HG02981 (cell line): ENCODE data around the gene HMGB4.

Experiments used
- ATAC-seq: cut with Tn5 transposase; IDR thresholded peaks from one replicate; pipeline ENCODE4 v1.9.1; 2021; ENCODE audit warnings: mild to moderate bottlenecking, moderate library complexity; ENCODE audit not compliant: unreplicated experiment

HMGB4 gene

GRCh38 chr1:33846861-33847260, 17.0 kb upstream of the HMGB4 start:
- ATAC-seq: no peak

DNA sequence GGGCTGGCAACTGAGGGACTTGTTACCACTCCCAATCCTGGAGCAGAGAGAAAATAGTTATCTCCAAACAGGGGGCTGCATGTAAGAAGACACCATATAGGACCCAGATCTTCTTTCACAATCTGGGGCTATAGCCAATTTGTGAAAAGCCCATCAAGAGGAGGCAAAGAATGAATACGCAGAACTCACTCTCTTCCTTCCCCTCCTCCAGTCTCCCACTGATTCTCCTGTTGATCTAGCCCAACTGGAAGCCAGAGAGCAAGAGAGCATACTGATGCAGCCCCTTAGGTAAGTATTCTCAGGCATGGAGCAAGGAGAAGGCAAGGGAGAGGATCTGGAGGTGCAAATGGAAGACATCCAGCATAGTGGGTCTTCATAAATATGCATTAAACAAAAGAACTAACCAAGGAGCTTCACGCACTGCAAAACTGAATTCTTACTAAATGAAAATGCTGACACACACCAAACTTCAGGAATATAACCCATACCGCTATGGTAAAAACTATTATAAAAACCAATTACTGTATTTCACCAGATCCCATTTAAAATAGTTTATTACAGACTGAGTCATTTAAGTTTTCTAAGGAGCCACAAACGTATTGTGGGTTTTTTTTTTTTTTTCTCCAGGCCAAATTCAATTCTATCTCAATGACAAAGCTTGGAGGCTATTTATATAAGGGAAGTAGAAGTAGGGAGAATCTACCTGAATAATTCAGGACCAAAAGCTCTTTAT, 15.5 kb upstream of the HMGB4 start:
- ATAC-seq: no peak

- no peak for ATAC-seq
Observed at GRCh38 chr1:33849211-33849610, 14.7 kb upstream of the HMGB4 start.

DNA sequence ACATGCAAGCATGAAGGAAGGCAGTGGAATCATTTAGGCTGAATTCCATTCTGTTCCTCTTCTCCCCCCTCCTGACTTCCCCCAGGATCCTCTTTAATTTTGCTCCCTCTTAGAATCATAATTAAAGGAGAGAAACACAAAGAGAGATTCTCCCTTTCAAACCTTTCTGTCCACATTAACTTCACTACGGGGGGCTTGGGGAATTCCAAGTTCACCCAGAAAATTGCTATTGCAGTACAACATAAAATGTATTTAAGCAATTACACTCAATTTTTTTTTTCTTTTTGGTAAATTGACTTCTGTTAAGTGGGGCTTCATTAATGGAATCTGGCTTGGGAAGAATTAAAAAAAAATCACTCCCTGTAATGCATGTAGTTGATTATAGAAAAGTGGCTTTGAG, 13.4 kb upstream of the HMGB4 start:
- no peak for ATAC-seq

GRCh38 chr1:33852711-33853110, 11.2 kb upstream of the HMGB4 start:
- ATAC-seq: no peak

- no peak for ATAC-seq
Observed at GRCh38 chr1:33853431-33853830, 10.4 kb upstream of the HMGB4 start.

DNA sequence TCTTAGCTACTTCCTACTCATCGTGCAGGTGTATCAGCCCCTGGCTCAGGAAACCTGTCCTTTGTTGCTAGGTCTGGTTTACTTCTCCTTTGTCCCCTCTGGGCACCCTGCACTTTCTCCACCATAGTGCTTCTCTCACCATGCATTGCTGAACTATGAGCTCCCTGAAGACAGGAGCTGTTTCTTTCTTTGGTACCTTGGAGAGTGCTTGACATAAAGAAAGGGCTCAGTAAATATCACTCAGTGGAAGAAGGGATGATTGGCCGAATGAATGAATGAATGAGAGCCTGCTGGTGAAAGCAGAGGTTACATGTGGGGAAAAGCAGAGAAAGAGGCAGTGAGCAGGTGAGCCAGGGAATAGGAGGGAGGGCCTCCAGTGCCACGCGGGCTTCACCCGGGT, 9.8 kb upstream of the HMGB4 start:
- no peak for ATAC-seq

DNA sequence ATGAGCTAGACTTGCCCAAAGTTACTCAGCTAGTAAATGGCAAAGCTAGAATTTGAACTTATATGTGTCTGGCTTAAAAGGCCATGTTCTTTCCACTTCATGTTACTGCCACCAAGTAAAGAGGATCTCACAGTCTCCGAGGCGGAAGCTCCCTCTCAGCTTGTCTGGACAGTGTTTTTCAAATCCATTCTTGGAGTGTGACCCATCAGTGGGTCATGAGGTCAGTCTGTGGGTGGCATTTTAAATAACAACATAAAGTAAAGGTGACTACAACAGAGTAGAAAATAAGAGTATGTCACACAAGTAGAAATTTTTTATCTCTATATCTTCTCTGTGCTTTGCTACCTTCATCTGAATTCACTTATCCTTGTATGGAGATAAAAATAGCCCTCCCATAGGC, 3.2 kb upstream of the HMGB4 start:
- no peak for ATAC-seq

DNA sequence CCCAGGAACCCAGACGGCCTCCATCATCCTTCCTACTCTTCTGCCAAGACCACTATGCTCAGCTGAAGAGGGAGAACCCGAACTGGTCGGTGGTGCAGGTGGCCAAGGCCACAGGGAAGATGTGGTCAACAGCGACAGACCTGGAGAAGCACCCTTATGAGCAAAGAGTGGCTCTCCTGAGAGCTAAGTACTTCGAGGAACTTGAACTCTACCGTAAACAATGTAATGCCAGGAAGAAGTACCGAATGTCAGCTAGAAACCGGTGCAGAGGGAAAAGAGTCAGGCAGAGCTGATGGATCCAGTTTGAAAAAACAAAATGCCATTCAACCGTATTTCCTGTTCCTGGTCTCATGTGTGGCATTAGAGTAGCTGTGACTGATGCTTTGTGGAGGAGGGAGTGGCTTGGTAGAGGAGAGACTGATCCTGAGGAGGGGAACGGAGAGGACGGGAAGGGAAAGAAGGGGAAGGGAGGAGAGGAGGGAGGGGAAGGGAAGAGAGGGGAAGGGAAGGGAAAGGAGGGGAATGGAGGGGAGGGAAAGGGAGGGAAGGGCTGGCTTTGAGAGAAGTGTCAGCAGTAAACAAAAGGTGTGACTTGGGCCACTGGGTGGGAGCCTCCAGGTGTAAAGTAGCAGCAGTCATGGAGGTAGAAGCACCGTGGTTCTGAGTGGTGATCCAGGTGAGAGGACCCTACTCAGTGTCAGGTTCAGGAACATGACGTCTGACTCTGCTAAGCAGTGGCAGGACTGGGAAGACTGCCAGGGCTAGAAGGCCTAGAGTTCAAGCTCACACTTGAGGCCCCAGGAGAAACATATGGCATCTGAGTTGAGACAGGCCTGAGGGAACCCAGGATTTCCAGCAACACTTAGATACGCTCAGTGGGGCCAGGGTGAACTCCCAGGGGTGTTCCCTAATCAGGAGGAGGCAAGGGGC, 846 bp downstream of the HMGB4 start:
- no peak for ATAC-seq

- no peak for ATAC-seq
Observed at GRCh38 chr1:33866281-33866680, 2.4 kb downstream of the HMGB4 start.

DNA sequence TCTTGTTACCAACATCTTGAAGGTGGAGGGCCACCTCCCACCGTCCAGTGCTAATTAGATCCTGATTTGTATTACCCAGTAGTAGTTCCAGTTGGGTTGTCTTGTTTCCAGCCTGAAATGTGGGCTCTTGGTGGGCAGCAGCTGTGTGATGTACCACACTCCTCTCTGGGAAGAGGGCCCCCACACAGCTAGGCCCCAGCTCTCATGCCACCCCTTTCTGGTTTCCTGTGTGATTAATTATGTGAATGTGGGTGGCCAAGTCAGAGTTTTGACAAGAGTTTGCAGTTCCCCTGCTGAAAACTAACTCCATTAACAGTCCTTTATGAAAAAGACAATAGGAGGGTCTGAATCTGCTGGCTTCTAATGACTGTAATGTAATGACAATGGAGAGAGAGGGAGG, 3.8 kb downstream of the HMGB4 start:
- no peak for ATAC-seq

DNA sequence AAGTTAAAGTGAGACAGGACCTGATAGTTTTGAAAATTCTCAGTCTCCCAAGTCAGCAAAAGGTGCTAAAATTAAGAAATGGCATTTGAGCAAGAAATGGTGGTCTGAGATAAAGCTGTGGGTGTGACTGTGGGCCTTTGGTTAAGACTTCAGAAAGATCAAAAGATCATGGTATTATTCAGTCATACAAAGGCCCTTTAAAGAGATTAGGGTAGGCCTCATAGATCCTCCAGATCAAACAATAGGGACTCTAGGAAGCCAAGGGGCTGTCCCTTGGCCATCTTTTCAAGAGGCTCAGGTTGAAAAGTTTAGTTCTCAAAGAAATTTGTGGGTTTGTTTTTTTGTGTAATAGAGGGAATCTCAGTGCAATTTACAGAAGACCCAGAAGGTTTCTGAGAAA, 8.4 kb downstream of the HMGB4 start:
- no peak for ATAC-seq

DNA sequence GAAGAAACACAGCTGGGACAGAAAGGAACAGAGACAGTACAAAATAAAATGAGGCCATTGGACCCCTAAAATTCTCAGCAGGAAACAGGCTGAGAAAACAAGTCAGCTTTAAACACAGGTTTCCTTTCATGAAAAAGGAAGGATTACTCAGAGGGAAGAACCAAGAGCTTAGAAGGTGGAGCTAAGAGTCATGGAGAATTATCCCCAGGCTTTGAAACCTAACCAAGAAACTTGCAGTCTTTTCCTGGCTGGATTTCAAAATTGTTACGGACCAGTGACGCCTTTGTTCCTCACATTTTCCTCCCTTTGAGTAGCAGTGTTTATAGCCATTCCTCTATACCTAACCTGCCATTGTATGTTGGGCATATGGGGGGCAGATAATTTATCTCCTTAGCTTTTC, 8.8 kb downstream of the HMGB4 start:
- ATAC-seq: no peak

- no peak for ATAC-seq
Observed at GRCh38 chr1:33874636-33875035, 10.8 kb downstream of the HMGB4 start.

GRCh38 chr1:33875862-33876261, 12.0 kb downstream of the HMGB4 start:
- no peak for ATAC-seq

GRCh38 chr1:33876970-33877650, 13.2 kb downstream of the HMGB4 start:
- no peak for ATAC-seq

DNA sequence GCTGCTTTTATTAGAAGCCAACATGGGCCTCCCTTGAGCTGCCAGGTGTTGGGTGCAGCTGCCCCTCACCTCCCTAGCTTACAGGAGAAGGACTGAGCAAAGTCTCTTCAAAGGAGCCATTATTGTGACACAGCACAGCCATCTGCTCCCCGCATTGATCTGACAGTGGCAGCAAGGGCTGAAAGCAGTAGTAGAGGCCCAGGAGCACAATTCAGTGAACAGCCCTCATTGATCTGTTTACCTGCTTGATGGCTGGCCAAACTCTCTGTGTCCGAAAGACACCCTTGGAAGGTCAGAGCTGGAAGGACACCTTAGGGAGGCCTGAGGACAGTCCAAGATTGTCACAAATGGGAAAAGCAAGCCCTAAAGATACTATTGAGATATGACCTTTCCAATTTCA, 14.5 kb downstream of the HMGB4 start:
- ATAC-seq: no peak

DNA sequence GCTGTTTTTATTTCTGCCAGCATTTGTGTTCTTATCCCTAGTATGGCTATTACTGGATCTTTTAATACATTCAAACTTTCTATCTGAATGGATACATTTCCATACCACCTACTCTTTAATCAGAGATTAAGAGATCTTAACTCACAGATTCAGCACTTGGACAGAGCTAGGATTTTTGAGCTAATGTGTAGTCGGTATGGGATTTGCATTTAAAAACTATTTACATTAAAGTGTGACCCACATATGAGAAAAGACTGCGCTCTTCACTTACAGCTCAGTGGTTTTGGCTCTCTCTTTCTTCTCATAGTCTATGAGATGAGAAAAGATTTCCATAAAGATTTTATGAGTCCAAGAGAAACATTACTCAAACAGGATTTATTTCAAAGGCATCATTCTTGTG, 16.4 kb downstream of the HMGB4 start:
- ATAC-seq: no peak

GRCh38 chr1:33886496-33886895, 22.6 kb downstream of the HMGB4 start:
- ATAC-seq: no peak

- ATAC-seq: no peak
Observed at GRCh38 chr1:33893147-33893830, 29.4 kb downstream of the HMGB4 start.

DNA sequence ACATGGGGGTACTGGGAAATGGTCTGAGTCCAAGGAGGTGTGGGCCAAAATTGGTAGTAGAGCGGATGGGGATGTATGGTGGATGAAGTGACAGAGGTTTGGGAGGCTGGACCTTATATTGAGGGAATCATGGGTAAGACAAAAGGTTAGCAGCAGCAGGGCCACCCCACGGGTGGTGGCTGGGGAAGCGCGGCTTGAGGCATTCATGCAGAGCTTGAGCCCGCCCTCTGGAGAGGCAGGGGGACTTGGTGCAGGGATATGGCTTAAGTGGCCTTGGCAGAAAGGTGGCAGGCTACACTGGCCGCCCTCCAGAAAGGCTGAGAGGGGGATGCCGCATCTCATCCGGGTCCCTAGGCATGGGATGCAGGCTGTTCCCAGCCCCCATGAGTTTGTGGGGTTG, 31.5 kb downstream of the HMGB4 start:
- ATAC-seq: no peak
